Raji (cell line): Measurements from ENCODE around the gene PDE6C.

ENCODE experiments used
- POLR2A ChIP-seq: IDR thresholded peaks from 2 replicates; pipeline ENCODE4 v1.6.1; 2011; ENCODE audit warnings: low read depth, low read length, control low read depth; ENCODE audit not compliant: insufficient read depth

PDE6C gene

DNA sequence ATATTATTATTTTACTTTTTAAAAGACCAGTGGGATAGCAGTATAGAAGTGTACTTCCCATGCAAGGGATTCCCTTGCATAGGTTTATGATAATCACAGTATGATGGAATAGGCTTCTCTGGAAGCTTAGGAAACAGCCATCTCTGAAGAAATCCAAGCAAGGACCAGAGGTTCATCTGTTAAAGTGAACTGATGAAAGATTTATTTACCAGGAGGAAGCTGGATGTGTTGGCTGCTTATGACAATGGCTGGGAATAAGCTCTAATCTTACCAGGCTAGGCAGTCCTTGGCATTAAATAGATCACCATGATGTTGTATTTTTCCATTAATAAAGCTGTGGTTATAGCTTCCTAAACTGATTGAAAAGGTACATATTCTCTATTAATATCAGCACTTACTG is 58.0 kb downstream of the PDE6C start:
- no peak for TF ChIP-seq POLR2A

DNA sequence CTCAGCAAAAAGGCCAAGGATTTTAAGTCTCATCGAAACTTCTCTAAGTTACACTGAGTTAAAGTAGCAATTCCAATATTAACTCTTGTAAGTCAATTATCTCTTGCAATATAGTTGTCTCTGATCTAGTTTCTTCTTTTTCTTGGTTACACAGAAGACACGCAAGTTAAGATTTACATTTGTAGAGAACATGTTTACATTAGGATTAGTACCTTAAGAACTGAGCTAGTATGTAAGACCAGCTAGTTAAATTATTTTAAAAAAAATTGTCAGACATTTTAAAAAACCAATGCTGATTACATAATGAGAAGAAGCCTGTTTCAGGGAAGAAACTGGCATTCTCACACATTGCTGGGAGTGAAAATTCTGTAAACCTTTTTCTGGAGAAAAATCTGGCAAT is 58.7 kb downstream of the PDE6C start:
- no peak for TF ChIP-seq POLR2A

DNA sequence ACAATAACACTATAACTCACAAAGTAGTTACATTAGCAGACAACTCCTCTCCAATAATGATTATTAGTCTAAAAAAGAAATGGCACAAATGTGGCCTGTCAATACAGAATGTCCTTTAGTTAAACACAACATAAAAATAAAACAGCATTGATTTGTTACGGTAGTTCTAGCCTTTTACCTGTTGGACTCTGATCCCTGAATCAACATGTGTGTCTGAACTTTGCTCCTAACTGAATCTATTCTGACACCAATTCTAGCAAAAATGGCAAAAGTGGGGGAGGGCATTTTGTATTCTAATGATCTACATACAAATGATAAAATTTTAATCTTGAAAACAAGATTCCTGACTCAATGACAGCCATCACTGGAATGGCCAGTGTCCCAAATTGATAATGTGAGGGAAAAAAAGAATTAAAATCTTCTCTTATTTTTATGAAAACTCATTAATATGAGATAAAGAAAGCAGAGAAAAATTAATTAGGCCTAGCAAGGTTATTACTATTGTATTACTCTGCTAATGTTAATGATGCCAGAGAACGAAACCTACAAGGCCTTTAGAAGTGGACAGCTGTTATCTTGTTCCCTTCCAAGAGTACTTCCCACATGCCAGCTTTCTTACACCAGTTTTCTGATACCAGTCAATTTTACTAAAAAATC is 59.8 kb downstream of the PDE6C start:
- no peak for TF ChIP-seq POLR2A

DNA sequence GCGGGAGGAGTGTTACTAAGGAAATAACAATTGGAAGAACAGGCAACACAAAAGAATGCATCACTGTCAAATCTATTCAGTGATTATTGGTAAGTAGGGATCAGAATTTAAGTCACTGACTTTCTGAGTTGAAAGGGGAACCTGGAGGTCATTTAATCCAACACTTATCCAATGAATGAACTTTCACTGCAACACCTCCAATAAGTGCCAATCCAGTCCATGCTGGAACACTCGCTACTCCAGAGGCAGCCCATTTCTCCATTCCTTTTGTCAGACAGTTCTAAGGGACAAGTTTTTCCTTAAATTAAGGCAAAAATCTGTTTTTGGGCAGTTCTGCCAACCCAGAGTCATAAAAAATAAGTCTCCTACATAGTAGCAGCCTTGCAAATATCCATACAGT is 60.6 kb downstream of the PDE6C start:
- no peak for TF ChIP-seq POLR2A

DNA sequence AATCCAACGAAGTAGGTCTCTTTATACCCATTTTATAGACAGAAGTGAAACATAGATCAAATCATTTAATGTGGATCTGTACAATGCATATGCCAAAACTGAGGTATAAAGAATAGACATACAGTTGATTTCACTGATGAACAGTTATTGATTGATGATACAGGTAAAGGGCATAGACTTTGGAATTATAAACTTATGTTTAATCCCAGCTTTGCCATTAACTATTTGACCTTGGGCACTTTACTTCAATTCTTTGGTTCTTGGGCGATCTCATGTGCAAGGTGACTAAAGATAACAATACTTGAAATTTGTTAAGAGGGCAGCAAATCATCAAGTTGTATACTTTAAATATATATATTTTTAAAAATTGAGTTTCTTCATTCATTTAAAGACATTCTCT is 61.5 kb downstream of the PDE6C start:
- TF ChIP-seq POLR2A, result no peak

DNA sequence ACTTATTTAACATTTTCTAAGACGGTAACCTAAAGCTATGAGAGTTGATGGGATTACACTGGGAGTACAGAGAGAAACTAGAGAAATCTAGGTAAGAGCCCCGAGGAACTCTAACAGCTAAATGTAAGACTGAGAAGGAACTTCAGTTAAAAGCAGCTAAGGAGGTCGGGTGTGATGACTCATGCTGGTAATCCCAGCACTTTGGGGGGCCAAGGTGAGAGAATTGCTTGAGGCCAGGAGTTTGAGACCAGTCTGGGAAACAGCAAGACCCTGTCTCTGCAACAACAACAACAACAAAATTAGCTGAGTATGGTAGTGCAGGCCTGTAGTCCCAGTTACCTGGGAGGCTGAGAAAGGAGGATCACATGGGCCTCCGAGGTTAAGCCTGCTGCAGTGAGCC is 66.0 kb downstream of the PDE6C start:
- TF ChIP-seq POLR2A, result no peak

DNA sequence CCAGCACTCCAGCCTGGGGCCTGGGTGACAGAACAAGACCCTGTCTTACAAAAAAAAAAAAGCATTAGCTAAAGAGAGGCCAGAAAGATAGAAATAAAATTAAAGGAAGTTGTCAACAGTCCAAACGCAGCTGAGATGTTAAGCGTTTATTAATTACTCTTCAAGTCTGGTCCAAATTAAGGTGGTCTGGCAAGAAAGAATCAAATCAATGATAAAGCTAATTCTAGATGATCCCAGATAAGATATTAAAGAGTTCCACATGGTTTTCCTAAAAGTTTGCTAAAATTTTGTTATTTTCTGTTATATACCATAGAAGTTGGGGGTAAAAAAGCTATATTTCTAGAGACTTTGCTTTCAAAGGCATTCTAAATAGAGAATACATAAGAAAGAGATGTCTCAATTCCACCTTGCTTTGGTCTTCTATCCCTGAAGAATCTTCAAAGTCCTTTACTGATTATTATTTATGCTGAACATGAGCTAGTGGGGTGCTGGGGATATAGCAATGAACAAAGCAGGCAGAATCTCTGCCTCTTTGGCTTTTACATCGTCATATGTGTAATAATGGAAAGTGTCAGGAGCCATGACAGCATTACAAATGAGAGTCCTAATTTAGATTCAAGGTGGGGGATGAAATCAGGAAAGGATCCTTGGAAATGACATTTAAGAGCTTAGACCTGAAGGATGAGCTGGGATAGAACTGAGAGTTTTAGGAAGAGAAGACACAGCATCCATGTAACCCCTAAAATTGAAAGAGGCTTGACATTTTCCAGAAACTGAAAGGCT is 66.7 kb downstream of the PDE6C start:
- no peak for TF ChIP-seq POLR2A

DNA sequence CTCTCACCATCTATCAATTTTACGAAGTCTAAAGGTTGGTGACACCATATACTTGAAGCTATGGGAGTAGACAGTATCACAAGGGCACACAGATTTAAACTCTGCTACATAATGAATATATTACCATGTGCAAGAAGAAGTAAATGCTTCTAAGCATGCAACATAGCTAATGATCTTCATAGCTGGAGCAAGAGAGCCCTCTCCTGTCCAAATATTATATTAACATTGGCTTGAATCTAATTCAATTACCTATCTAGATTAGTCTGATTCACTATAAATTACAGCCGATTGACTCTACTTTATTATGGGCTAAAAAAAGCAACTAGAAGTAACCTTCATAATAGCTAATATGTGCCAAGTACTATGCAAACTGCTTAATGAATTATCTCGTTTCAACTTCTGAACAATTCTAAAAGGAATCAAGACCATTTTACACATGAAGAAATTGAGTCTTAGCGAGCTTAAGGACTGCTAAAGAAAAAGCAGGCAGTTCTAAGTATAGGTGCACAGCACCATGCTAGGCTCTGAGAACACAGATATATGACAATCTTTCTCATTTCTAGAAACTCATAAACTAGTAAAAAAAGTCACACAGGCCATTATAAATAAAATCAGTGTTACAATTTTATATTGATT is 68.2 kb downstream of the PDE6C start:
- TF ChIP-seq POLR2A, result no peak

DNA sequence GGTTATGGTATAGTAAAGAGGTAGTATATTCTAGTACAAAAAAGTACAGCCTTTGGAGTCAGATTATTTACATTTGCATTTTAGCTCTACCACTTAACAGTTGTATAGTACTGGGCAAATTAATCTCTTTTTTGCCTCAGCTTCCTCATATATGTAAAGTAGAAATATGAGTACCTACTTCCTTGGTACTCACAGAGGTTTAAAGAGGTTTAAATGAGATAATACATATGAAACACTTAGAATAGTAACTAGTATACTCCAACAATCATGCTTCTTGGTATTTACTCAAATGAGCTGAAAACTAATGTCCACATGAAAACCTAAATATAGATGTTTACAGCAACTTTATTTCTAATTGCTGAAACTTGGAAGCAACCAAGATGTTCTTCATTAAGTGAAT is 75.4 kb downstream of the PDE6C start:
- TF ChIP-seq POLR2A, result no peak

DNA sequence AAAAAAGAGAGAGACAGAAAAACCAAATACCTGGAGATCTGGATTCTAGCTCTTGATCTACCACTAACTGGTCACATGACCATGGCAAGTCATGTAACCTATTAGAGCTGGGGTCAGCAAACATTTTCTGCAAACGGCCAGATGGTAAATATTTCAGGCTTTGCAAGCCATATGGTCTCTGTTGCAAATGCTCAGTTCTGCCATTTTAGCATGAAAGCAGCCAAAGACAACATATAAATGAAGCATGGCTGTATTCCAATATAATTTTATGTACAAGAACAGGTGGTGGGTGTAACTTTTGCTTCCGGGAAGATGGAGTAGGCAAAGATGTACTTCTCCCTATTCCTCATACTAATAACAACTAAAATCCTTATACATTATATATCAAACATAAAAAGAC is 83.4 kb downstream of the PDE6C start:
- TF ChIP-seq POLR2A, result no peak

DNA sequence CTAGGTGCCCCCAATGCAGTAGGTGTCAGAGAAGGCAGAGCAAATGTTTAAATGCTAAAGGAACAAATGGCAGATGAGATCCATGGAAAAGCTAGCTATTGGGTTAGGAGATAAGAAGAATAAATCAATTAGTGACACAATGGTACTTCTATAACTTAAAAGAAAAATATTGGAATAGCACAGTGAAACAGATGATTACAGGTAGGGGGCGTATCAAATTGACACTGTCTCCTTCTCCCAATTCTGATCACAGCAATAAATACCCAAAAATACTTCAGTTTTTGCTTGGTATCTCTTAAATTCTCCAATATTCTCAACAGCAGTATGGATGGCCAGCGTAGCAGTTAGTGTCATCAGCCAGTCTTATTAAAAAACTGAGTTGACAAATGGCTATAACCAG is 84.9 kb downstream of the PDE6C start:
- no peak for TF ChIP-seq POLR2A

DNA sequence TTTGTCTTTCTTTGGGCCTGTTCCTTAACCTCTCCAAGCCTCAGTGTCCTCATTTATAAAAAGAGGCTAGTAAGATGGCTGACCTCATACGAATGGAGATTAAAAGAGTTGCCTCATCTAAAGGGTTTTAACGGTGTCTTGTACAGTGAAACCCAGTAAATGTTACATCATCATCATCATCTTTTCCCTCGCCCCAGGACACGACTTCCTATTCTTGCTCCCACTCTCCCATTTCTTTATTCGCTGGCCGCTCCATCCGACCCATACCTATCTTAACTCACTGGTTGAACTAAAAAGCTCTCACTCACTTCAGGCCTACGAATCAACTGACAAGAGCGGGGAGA is 89.5 kb downstream of the PDE6C start:
- TF ChIP-seq POLR2A, result no peak

DNA sequence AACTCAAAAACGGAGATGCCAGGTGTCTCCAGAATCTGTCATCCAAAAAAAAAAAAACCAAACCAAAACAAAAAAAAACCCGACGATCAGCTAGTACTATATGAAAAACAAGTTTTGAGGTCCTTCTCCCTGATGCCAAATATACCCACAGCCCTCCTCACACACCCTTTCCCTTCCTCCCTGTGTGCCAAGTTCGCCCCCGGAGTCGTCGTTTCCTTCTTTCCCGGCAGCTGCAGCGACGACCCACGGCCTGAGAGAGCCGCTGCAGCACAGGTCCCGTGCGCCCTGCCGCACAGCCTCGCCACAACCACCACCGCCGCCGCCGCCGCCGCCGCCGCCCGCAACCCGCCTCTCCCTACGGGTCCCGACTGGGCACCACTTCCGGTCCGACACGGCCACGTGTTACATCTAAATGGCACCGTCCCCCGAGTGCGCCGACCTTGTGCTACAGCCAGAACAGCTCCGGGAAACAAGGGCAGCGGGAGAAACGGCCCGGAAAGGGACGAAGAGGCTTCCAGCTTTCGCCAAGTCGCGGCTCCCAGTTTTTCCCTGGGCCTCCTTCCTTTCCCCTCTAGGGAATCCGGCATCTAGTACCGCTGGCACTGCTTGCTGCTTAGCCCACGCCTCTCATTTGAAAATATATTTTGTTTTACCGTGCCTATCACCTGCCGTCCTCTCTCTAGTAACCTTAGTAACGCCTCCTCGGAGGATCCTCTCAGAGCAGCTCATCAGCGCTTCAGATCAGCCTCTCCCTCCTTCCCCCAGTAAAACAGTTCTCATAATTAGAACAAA is 90.1 kb downstream of the PDE6C start, which contains the start of gene FRA10AC1:
Gene FRA10AC1, minus strand, starts transcription at position 383 of the 792 bp plus-strand sequence. CDS start 2,486 bp downstream, outside the sequence.
- TF ChIP-seq POLR2A, result peak; percentile 77

DNA sequence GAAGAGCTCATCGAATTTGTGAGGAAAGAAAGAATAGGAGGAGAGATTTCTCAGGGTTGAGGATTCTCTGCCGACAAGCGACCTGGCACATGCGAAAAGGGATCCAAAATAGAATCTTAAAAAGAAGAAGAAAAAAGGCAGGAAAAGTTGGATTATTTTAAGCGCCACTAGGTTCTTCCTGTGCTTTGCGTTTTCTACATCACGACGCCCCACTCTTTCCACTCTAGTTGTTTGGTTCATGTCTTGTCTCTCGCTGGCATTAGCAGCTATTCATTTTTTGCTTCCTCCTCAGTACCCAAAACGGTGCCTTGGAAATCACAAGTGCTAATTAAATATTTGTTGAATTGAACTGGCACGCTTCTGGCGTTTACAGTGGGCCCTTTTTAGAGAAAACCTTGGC is 90.7 kb downstream of the PDE6C start:
- no peak for TF ChIP-seq POLR2A

DNA sequence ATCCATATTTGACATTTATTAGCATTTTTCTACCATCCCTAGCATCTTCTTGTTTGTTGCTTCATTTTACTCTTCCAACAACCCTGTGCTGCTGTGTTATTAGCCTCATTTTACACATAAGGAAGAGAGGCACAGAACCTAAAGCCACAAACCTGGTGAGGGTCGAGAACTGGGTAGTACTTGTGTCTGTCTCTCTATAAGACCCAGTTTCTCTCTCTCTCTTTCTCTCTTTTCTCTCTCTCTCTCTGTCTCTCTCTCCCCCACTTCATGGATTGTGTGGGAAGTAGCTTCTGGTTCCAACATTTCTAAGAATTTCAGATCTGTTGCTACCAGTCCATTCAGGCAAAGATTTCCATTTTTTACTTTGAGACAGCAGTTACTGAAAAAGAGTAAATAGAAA is 91.5 kb downstream of the PDE6C start:
- no peak for TF ChIP-seq POLR2A
